ENCODE measurements around the gene S100B. TPM values are rescaled to one million over a fixed set of nuclear protein-coding genes. Genes with fewer than 3 reads are reported as not detected.
A peak's percentile ranks its signal among the peaks of the same experiment; 100 is the strongest.

Gene S100B
- total and polyA plus RNA-seq, 2 donors from 2014 or later = 2.6 to 6.9 TPM

- Histone ChIP-seq H3K36me3 (ENCODE audit: control insufficient read depth in 2 of 3, insufficient read depth in 3 of 3, low read length in 3 of 3) (no peaks in the 10 kb centered on the region), H3K9me3 (ENCODE audit: control insufficient read depth in 2 of 3, insufficient read depth in 1 of 3, low read length in 3 of 3) (peaks cover 0 to 6% (median 0%) of the 10 kb centered on the region in 3 donors), H3K4me3 (ENCODE audit: low read length in 3 of 3) (no peak overlapping the region), H3K4me1 (ENCODE audit: control insufficient read depth in 2 of 3, insufficient read depth in 2 of 3, low read depth in 1 of 3, low read length in 3 of 3) (no peaks in the 10 kb centered on the region), H3K9ac (ENCODE audit: low read length in 3 of 3) (no peak overlapping the region), H3K27me3 (ENCODE audit: control insufficient read depth, insufficient read depth, low read length) (no peaks in the 10 kb centered on the region), H3K27ac (ENCODE audit: low read depth in 2 of 2, low read length in 2 of 2) (no peak overlapping the region)
- FAIRE-seq = no peak
- no peak for DNase-seq
- no peak for TF ChIP-seq CTCF (IDR thresholded peaks at IDR 0.05; ENCODE audit: borderline replicate concordance, extremely low read depth, insufficient read depth)
- intact Hi-C loops (cut with DNase I) = no loop called here
Observed at GRCh38 chr21:46608672-46609111, 3.8 kb upstream of the S100B start.

GRCh38 chr21:46607636-46608035, 2.8 kb upstream of the S100B start:
- TF ChIP-seq CTCF (IDR thresholded peaks at IDR 0.05; ENCODE audit: borderline replicate concordance, extremely low read depth, insufficient read depth) = no peak
- Histone ChIP-seq H3K27ac (ENCODE audit: low read depth in 2 of 2, low read length in 2 of 2) (no peak overlapping the region), H3K9ac (ENCODE audit: low read length in 3 of 3) (no peak overlapping the region), H3K36me3 (ENCODE audit: control insufficient read depth in 2 of 3, insufficient read depth in 3 of 3, low read length in 3 of 3) (no peaks in the 10 kb centered on the region), H3K4me1 (ENCODE audit: control insufficient read depth in 2 of 3, insufficient read depth in 2 of 3, low read depth in 1 of 3, low read length in 3 of 3) (no peaks in the 10 kb centered on the region), H3K4me3 (ENCODE audit: low read length in 3 of 3) (no peak overlapping the region), H3K27me3 (ENCODE audit: control insufficient read depth, insufficient read depth, low read length) (no peaks in the 10 kb centered on the region), H3K9me3 (ENCODE audit: control insufficient read depth in 2 of 3, insufficient read depth in 1 of 3, low read length in 3 of 3) (peaks cover 0 to 6% (median 0%) of the 10 kb centered on the region in 3 donors)
- DNase-seq (no peak), FAIRE-seq (no peak)
- intact Hi-C loops (cut with DNase I) = no loop called here

- FAIRE-seq = no peak
- TF ChIP-seq CTCF (IDR thresholded peaks at IDR 0.05; ENCODE audit: borderline replicate concordance, extremely low read depth, insufficient read depth) = no peak
- intact Hi-C loops (cut with DNase I) = no loop called here
- peak in 1 of 5 donors; percentile 71 for DNase-seq
- H3K27me3 ChIP-seq (ENCODE audit: control insufficient read depth, insufficient read depth, low read length) = no peaks in the 10 kb centered on the region
- H3K27ac ChIP-seq (ENCODE audit: low read depth in 2 of 2, low read length in 2 of 2) = no peak overlapping the region
- peaks cover 0 to 6% (median 0%) of the 10 kb centered on the region in 3 donors for H3K9me3 ChIP-seq (ENCODE audit: control insufficient read depth in 2 of 3, insufficient read depth in 1 of 3, low read length in 3 of 3)
- no peaks in the 10 kb centered on the region for H3K36me3 ChIP-seq (ENCODE audit: control insufficient read depth in 2 of 3, insufficient read depth in 3 of 3, low read length in 3 of 3)
- H3K9ac ChIP-seq (ENCODE audit: low read length in 3 of 3) = no peak overlapping the region
- no peaks in the 10 kb centered on the region for H3K4me1 ChIP-seq (ENCODE audit: control insufficient read depth in 2 of 3, insufficient read depth in 2 of 3, low read depth in 1 of 3, low read length in 3 of 3)
- H3K4me3 ChIP-seq (ENCODE audit: low read length in 3 of 3) = no peak overlapping the region
Observed at GRCh38 chr21:46606427-46606813, 1.5 kb upstream of the S100B start.

Data from kidney (tissue), 14 donors.